OCI-LY7 (cell line): ENCODE data around the gene SLC6A4. TPM values are rescaled to one million over a fixed set of nuclear protein-coding genes. Genes with fewer than 3 reads are reported as not detected.

Experiments used
- BruUV-seq: library from RNA; stranded (reverse); fragments of 400-500 nt; replicated peaks from 2 replicates; lab custom pipeline; 2021; lab: Mats Ljungman, UMichigan
- CTCF ChIA-PET: fragments of 300-600 bp; sonication (Branson Sonifier 250); formaldehyde crosslinking; loops from one replicate; lab custom pipeline; 2022; ENCODE audit warnings: antibody characterized with exemption; ENCODE audit not compliant: unreplicated experiment; lab: Charles Lee
- POLR2A ChIA-PET: fragments of 300-600 bp; sonication (Branson Sonifier 250); formaldehyde crosslinking; loops from one replicate; lab custom pipeline; 2022; ENCODE audit warnings: antibody characterized with exemption; lab: Charles Lee
- DNase-seq: peaks from one replicate; pipeline ENCODE4 v3.0.0-alpha.2; 2015; ENCODE audit warnings: low spot score
- H2AFZ ChIP-seq: fragments of 200-600 bp; sonication (generic), shearing (Covaris generic); 2 replicates; pipeline ENCODE4 v1.6.1; 2014; ENCODE audit warnings: mild to moderate bottlenecking, antibody characterized with exemption, low read length, moderate library complexity
- H3K27ac ChIP-seq: fragments of 200-600 bp; sonication (generic); 2 replicates; pipeline ENCODE4 v1.5.1; 2014; ENCODE audit warnings: mixed run types, low read depth, mild to moderate bottlenecking, moderate library complexity, low read length, inconsistent platforms; ENCODE audit not compliant: poor library complexity, severe bottlenecking
- H3K36me3 ChIP-seq: fragments of 200-600 bp; sonication (generic); 2 replicates; pipeline ENCODE4 v1.6.1; 2014; ENCODE audit warnings: mild to moderate bottlenecking, antibody characterized with exemption, low read length, moderate library complexity, mixed read lengths; ENCODE audit not compliant: insufficient read depth
- H3K4me1 ChIP-seq: fragments of 200-600 bp; sonication (generic); 2 replicates; pipeline ENCODE4 v1.5.1; 2014; ENCODE audit warnings: mild to moderate bottlenecking, low read length; ENCODE audit not compliant: insufficient read depth, poor library complexity, severe bottlenecking
- H3K4me2 ChIP-seq: fragments of 200-600 bp; sonication (generic); 2 replicates; pipeline ENCODE4 v1.6.1; 2014; ENCODE audit warnings: mild to moderate bottlenecking, low read length
- H3K4me3 ChIP-seq: fragments of 200-600 bp; sonication (generic); 2 replicates; pipeline ENCODE4 v1.5.1; 2014; ENCODE audit warnings: mild to moderate bottlenecking, low read depth, low read length; ENCODE audit not compliant: poor library complexity, severe bottlenecking
- H3K79me2 ChIP-seq: fragments of 200-600 bp; sonication (generic); 2 replicates; pipeline ENCODE4 v1.6.1; 2016; ENCODE audit warnings: low read depth, mild to moderate bottlenecking, low read length, moderate library complexity, mixed read lengths; ENCODE audit not compliant: insufficient read depth
- H3K9me2 ChIP-seq: fragments of 200-600 bp; sonication (generic); 2 replicates; pipeline ENCODE4 v1.6.1; 2016; ENCODE audit warnings: mild to moderate bottlenecking, low read length, mixed read lengths; ENCODE audit not compliant: insufficient read depth
- H3K9me3 ChIP-seq: fragments of 200-600 bp; sonication (generic); 2 replicates; pipeline ENCODE4 v1.6.1; 2014; ENCODE audit warnings: mild to moderate bottlenecking, mixed run types, low read length, mixed read lengths
- H4K20me1 ChIP-seq: fragments of 200-600 bp; sonication (generic); 2 replicates; pipeline ENCODE4 v1.6.1; 2014; ENCODE audit warnings: mild to moderate bottlenecking, antibody characterized with exemption, low read length, moderate library complexity, mixed read lengths; ENCODE audit not compliant: insufficient read depth
- EZH2phosphoT487 ChIP-seq: fragments of 200-600 bp; sonication (generic); IDR thresholded peaks from 2 replicates; pipeline ENCODE4 v1.6.1; 2018; ENCODE audit warnings: low read depth, borderline replicate concordance, mild to moderate bottlenecking, mixed run types, antibody characterized with exemption, low read length, moderate library complexity, mixed read lengths
- intact Hi-C: fragments of 100-400 bp; cut with micrococcal nuclease; formaldehyde crosslinking; loops from one replicate; pipeline ENCODE4 v1.10.0; 2022; ENCODE audit not compliant: unreplicated experiment
- total RNA-seq, 2 experiments: library from RNA; depleted of rRNA in 1 of 2; stranded (reverse); fragments of >200 nt in 1 of 2; shearing (Covaris generic) in 1 of 2; gene quantifications; 2 replicates each; pipeline ENCODE4 v1.2.3, GENCODE V29; 2014 to 2022
- TF ChIP-seq, protein P1 (sequence below): fragments of 200-600 bp; sonication (generic); conservative IDR thresholded peaks from 2 replicates; pipeline ENCODE4 v1.5.1; 2014; ENCODE audit warnings: mild to moderate bottlenecking, antibody characterized with exemption, low read length, moderate library complexity, mixed read lengths

The SLC6A4 gene
- total RNA-seq, 2 experiments from 2014 or later, result 0.09 TPM; not detected in 1

DNA sequence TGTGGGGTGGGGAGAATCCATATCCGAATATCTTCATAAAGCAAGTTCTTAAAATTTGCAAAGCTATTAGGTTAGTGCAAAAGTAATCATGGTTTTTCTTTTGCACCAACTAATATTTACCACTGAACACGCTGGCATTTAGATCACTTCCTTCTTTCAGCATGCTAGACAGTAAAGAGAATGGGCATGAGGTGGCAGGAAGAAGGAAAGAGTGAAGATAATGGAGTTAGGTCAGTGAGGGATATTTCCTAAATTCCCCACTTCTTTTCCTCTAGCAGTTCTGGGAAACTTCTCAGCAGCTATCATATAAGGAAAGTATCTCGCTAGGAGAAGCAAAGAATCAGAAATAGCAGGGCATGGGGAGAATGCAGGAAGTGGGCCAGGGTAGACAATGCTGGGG lies 39.0 kb downstream of the SLC6A4 start:
- H3K36me3 ChIP-seq, result no peaks in the 10 kb centered on the region

DNA sequence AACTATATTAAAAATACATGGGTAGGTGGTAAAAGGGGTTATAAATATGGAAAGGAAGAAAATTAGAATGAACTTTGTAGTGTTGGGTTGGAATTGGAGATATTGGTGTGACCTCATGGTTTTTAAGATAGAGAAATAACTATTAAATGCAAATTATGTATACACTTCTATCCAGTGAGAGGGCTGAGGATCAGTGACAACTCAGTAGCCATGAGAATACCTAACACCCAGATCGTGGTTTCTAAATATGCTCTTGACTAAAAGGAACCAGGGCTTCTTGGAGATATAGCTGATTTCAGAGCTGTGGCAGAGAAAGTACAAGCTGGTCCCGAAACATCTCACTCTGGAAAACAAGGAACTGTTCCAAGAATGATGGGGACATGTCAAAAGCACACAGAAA lies 44.4 kb downstream of the SLC6A4 start:
- no peak for TF ChIP-seq EZH2phosphoT487
- TF ChIP-seq, protein P1, sequence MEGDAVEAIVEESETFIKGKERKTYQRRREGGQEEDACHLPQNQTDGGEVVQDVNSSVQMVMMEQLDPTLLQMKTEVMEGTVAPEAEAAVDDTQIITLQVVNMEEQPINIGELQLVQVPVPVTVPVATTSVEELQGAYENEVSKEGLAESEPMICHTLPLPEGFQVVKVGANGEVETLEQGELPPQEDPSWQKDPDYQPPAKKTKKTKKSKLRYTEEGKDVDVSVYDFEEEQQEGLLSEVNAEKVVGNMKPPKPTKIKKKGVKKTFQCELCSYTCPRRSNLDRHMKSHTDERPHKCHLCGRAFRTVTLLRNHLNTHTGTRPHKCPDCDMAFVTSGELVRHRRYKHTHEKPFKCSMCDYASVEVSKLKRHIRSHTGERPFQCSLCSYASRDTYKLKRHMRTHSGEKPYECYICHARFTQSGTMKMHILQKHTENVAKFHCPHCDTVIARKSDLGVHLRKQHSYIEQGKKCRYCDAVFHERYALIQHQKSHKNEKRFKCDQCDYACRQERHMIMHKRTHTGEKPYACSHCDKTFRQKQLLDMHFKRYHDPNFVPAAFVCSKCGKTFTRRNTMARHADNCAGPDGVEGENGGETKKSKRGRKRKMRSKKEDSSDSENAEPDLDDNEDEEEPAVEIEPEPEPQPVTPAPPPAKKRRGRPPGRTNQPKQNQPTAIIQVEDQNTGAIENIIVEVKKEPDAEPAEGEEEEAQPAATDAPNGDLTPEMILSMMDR, result no peak
- CTCF ChIA-PET, result no interaction called here
- Histone ChIP-seq H3K4me1 (no peaks in the 10 kb centered on the region), H3K4me2 (no peak overlapping the region), H3K27ac (no peak overlapping the region), H3K79me2 (no peaks in the 10 kb centered on the region), H3K9me3 (no peaks in the 10 kb centered on the region), H3K9me2 (no peaks in the 10 kb centered on the region), H2AFZ (no peak overlapping the region), H3K36me3 (peaks cover 9% of the 10 kb centered on the region; the same call in 1 of the 2 replicates), H3K4me3 (no peak overlapping the region), H4K20me1 (no peaks in the 10 kb centered on the region)
- POLR2A ChIA-PET, result no interaction called here
- no TSS peak for BruUV-seq
- intact Hi-C loops, result no loop called here
- DNase-seq, result no peak

More for the DNA sequence above, 39.0 kb downstream of the SLC6A4 start:
- Histone ChIP-seq H3K4me3 (no peak overlapping the region), H3K79me2 (no peaks in the 10 kb centered on the region), H3K9me3 (no peaks in the 10 kb centered on the region), H2AFZ (no peak overlapping the region), H3K4me2 (no peak overlapping the region), H3K9me2 (no peaks in the 10 kb centered on the region), H3K27ac (no peak overlapping the region), H3K4me1 (no peaks in the 10 kb centered on the region), H4K20me1 (no peaks in the 10 kb centered on the region)
- TF ChIP-seq EZH2phosphoT487, result no peak
- TF ChIP-seq, protein P1, result no peak
- intact Hi-C loops, result no loop called here
- no TSS peak for BruUV-seq
- CTCF ChIA-PET, result no interaction called here
- POLR2A ChIA-PET, result interaction anchor here (0.7 kb wide), 1 partner anchor 372 kb away, joined by 4 read pairs; no protein-coding TSS in a partner anchor
- DNase-seq, result no peak

DNA sequence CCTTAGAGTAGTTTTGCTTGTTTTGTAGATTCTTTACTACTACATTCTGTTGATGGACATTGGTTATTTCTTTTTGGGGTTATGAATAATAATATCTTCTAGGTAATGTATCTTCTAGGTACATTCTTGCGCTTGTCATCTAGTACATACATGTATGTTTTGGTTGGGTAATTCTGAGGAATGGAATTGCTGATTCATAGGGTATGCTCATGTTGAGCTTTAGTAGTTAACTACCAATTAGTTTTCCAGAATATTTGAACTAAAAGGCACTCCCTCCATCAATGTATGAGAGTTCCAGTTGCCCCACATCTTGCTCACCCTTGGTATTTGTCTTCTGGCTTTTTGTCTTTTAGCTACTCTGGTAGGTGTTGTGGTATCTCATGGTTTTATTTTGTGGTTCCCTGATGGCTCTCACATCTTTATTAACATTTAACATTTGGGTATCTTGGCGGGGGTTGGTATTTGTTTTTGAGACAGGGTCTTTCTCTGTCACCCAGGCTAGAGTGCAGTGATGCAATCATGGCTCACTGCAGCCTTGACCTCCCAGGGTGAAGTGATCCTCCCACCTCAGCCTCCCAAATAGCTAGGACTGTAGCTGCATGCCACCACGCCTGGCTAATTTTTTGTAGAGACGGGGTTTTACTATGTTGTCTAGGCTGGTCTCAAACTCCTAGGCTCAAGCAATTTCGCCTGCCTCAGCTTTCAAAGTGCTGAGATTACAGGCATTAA lies 47.1 kb downstream of the SLC6A4 start:
- Histone ChIP-seq H3K9me3 (no peaks in the 10 kb centered on the region), H3K4me2 (no peak overlapping the region), H3K27ac (no peak overlapping the region), H3K4me3 (no peak overlapping the region), H3K79me2 (no peaks in the 10 kb centered on the region), H4K20me1 (no peaks in the 10 kb centered on the region), H3K4me1 (no peaks in the 10 kb centered on the region), H2AFZ (no peak overlapping the region), H3K9me2 (no peaks in the 10 kb centered on the region), H3K36me3 (peaks cover 36% of the 10 kb centered on the region)
- no peak for TF ChIP-seq EZH2phosphoT487
- TF ChIP-seq, protein P1, result no peak
- no peak for DNase-seq
- CTCF ChIA-PET, result no interaction called here
- intact Hi-C loops, result no loop called here
- no TSS peak for BruUV-seq
- POLR2A ChIA-PET, result interaction anchor here (1.3 kb wide), 1 partner anchor 24 kb away, joined by 3 read pairs; no protein-coding TSS in a partner anchor
